ENCODE measurements around the gene MRPL18. TPM values are rescaled to one million over a fixed set of nuclear protein-coding genes. Genes with fewer than 3 reads are reported as not detected.

Gene MRPL18
- total and polyA plus RNA-seq, 9 of the 15 experiments (the other 6 are each of a cell fraction or from before 2014, with no cell fraction given), result 149 to 456 (median 196) TPM

DNA sequence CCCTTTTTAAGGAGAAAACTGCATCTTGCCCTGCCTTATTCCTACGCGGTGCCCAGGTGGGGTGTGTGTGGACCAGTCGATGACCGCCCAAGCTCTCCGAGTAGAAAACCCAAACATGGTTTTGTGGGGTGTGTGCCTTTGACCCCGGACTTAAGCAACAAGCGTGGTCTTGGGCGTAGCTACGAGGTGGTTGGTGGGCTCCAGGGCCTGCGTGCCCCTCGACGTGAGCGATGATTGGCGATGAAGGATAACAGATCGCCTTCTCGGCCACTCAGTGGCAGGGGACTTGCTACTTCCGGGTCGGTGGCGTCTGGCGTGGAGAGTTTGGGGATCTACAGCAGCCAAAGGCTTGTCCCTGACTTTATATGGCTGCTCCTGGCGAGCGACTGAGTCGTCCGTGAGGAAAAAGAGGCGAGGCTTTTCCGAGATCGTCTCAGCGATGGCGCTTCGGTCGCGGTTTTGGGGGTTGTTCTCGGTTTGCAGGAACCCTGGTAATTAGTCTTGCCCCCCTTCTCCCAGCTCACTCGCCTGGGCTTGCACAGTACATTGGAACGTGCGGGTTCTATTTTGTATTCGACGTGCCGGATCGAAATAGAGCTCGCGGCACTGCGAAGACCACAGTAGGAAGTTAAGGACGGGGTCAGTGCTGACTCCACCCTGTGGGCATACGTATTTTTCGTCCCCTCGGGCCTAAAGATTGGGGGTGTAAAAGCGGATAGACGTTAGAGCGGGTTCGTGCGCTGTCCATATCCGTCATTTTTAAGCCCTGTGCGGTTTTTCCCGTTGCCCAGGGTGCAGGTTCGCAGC lies at the start of gene MRPL18 (continued):
- TF ChIP-seq, protein P1, sequence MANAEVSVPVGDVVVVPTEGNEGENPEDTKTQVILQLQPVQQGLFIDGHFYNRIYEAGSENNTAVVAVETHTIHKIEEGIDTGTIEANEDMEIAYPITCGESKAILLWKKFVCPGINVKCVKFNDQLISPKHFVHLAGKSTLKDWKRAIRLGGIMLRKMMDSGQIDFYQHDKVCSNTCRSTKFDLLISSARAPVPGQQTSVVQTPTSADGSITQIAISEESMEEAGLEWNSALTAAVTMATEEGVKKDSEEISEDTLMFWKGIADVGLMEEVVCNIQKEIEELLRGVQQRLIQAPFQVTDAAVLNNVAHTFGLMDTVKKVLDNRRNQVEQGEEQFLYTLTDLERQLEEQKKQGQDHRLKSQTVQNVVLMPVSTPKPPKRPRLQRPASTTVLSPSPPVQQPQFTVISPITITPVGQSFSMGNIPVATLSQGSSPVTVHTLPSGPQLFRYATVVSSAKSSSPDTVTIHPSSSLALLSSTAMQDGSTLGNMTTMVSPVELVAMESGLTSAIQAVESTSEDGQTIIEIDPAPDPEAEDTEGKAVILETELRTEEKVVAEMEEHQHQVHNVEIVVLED (CRISPR knock-in tag; IDR thresholded peaks at IDR 0.05), result peak; percentile 97
- TF ChIP-seq ATF1 (CRISPR knock-in tag; IDR thresholded peaks at IDR 0.05), result no peak
- TF ChIP-seq ATF1 (tag; IDR thresholded peaks at IDR 0.05), result peak; percentile 92
- TF ChIP-seq, protein P2, sequence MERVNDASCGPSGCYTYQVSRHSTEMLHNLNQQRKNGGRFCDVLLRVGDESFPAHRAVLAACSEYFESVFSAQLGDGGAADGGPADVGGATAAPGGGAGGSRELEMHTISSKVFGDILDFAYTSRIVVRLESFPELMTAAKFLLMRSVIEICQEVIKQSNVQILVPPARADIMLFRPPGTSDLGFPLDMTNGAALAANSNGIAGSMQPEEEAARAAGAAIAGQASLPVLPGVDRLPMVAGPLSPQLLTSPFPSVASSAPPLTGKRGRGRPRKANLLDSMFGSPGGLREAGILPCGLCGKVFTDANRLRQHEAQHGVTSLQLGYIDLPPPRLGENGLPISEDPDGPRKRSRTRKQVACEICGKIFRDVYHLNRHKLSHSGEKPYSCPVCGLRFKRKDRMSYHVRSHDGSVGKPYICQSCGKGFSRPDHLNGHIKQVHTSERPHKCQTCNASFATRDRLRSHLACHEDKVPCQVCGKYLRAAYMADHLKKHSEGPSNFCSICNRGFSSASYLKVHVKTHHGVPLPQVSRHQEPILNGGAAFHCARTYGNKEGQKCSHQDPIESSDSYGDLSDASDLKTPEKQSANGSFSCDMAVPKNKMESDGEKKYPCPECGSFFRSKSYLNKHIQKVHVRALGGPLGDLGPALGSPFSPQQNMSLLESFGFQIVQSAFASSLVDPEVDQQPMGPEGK (CRISPR knock-in tag; IDR thresholded peaks at IDR 0.05; ENCODE audit: borderline replicate concordance), result no peak
- no peak; the same call in 1 of the 2 replicates for TF ChIP-seq MXI1 (IDR thresholded peaks at IDR 0.05; ENCODE audit: low read depth, low read length)
- TF ChIP-seq, protein P3, sequence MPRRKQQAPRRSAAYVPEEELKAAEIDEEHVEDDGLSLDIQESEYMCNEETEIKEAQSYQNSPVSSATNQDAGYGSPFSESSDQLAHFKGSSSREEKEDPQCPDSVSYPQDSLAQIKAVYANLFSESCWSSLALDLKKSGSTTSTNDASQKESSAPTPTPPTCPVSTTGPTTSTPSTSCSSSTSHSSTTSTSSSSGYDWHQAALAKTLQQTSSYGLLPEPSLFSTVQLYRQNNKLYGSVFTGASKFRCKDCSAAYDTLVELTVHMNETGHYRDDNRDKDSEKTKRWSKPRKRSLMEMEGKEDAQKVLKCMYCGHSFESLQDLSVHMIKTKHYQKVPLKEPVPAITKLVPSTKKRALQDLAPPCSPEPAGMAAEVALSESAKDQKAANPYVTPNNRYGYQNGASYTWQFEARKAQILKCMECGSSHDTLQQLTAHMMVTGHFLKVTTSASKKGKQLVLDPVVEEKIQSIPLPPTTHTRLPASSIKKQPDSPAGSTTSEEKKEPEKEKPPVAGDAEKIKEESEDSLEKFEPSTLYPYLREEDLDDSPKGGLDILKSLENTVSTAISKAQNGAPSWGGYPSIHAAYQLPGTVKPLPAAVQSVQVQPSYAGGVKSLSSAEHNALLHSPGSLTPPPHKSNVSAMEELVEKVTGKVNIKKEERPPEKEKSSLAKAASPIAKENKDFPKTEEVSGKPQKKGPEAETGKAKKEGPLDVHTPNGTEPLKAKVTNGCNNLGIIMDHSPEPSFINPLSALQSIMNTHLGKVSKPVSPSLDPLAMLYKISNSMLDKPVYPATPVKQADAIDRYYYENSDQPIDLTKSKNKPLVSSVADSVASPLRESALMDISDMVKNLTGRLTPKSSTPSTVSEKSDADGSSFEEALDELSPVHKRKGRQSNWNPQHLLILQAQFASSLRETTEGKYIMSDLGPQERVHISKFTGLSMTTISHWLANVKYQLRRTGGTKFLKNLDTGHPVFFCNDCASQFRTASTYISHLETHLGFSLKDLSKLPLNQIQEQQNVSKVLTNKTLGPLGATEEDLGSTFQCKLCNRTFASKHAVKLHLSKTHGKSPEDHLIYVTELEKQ (CRISPR knock-in tag; IDR thresholded peaks at IDR 0.05), result no peak
- TF ChIP-seq NR2C2 (CRISPR knock-in tag; IDR thresholded peaks at IDR 0.05), result peak; percentile 93
- peak; percentile 99 for TF ChIP-seq NR2C2 (tag; IDR thresholded peaks at IDR 0.05)
- TF ChIP-seq, protein P4, sequence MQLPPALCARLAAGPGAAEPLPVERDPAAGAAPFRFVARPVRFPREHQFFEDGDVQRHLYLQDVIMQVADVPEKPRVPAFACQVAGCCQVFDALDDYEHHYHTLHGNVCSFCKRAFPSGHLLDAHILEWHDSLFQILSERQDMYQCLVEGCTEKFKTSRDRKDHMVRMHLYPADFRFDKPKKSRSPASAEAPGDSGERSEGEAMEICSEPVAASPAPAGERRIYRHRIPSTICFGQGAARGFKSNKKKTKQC (CRISPR knock-in tag; IDR thresholded peaks at IDR 0.05), result peak; percentile 63; the same call in 1 of the 2 replicates
- TF ChIP-seq, protein P5, sequence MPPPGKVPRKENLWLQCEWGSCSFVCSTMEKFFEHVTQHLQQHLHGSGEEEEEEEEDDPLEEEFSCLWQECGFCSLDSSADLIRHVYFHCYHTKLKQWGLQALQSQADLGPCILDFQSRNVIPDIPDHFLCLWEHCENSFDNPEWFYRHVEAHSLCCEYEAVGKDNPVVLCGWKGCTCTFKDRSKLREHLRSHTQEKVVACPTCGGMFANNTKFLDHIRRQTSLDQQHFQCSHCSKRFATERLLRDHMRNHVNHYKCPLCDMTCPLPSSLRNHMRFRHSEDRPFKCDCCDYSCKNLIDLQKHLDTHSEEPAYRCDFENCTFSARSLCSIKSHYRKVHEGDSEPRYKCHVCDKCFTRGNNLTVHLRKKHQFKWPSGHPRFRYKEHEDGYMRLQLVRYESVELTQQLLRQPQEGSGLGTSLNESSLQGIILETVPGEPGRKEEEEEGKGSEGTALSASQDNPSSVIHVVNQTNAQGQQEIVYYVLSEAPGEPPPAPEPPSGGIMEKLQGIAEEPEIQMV (tag; conservative IDR thresholded peaks at IDR 0.05; ENCODE audit: low read depth), result no peak
- 0 out of 2 replicates have a peak, but pooled peaks have one; percentile 31 for TF ChIP-seq CBX1 (IDR thresholded peaks at IDR 0.05; ENCODE audit: low read depth)
- TF ChIP-seq, protein P6, sequence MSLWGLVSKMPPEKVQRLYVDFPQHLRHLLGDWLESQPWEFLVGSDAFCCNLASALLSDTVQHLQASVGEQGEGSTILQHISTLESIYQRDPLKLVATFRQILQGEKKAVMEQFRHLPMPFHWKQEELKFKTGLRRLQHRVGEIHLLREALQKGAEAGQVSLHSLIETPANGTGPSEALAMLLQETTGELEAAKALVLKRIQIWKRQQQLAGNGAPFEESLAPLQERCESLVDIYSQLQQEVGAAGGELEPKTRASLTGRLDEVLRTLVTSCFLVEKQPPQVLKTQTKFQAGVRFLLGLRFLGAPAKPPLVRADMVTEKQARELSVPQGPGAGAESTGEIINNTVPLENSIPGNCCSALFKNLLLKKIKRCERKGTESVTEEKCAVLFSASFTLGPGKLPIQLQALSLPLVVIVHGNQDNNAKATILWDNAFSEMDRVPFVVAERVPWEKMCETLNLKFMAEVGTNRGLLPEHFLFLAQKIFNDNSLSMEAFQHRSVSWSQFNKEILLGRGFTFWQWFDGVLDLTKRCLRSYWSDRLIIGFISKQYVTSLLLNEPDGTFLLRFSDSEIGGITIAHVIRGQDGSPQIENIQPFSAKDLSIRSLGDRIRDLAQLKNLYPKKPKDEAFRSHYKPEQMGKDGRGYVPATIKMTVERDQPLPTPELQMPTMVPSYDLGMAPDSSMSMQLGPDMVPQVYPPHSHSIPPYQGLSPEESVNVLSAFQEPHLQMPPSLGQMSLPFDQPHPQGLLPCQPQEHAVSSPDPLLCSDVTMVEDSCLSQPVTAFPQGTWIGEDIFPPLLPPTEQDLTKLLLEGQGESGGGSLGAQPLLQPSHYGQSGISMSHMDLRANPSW (CRISPR knock-in tag; IDR thresholded peaks at IDR 0.05), result 0 out of 2 replicates have a peak, but pooled peaks have one; percentile 69
- TF ChIP-seq TCF7L2 (IDR thresholded peaks at IDR 0.05; ENCODE audit: low read depth, low read length), result no peak

All from K562 (cell line).